GM21529 (cell line): ENCODE results near the gene DNAJA4.

Source experiments
- ATAC-seq: cut with Tn5 transposase; IDR thresholded peaks from one replicate; pipeline ENCODE4 v1.9.1; 2021; ENCODE audit not compliant: unreplicated experiment

DNAJA4 gene

GRCh38 chr15:78276064-78276943 is 11.9 kb downstream of the DNAJA4 start:
- ATAC-seq, result no peak

GRCh38 chr15:78280319-78281072 is 16.1 kb downstream of the DNAJA4 start:
- ATAC-seq, result no peak

GRCh38 chr15:78282324-78282723 is 18.0 kb downstream of the DNAJA4 start:
- no peak for ATAC-seq

GRCh38 chr15:78284758-78285157 is 20.4 kb downstream of the DNAJA4 start:
- ATAC-seq, result no peak

DNA sequence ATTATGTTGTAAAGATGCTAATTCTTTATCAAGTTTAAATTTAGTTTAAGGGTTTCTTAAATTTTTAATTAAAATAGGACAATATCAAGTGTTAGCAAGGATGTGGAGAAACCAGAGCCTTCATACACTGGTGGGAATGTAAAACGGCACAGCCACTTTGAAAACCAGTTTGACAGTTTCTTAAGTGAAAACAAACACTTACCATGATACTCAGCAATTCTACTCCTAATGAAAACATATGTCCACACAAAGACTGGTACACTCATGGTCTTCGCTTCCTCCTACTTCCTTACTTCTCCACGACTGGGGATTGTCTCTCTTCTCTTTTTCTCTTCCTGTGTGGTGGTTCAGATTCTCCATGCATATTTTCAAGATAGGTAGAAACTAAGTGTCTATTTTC is 25.9 kb downstream of the DNAJA4 start:
- no peak for ATAC-seq

DNA sequence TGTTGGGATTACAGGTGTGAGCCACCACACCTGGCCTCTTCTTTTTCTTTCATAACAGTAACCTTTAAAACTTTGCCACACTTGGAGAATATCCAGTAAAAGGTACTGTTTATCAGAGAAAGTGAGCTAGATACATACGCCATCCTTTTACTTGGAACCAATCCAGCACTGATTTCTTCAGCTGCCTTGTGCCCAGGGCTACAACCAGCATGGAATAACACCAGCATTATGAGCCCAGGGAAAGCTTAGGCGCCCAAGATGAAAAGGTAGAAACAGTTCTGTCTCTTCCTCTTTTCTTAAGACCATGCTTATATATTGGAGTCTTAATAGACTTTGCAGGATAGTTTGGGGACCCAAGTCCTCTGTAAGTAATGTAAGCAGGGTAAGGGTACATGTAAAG is 26.7 kb downstream of the DNAJA4 start:
- ATAC-seq, result no peak

- no peak for ATAC-seq
Measured at GRCh38 chr15:78291698-78292097, 27.3 kb downstream of the DNAJA4 start.

GRCh38 chr15:78292219-78292618 is 27.9 kb downstream of the DNAJA4 start:
- no peak for ATAC-seq

DNA sequence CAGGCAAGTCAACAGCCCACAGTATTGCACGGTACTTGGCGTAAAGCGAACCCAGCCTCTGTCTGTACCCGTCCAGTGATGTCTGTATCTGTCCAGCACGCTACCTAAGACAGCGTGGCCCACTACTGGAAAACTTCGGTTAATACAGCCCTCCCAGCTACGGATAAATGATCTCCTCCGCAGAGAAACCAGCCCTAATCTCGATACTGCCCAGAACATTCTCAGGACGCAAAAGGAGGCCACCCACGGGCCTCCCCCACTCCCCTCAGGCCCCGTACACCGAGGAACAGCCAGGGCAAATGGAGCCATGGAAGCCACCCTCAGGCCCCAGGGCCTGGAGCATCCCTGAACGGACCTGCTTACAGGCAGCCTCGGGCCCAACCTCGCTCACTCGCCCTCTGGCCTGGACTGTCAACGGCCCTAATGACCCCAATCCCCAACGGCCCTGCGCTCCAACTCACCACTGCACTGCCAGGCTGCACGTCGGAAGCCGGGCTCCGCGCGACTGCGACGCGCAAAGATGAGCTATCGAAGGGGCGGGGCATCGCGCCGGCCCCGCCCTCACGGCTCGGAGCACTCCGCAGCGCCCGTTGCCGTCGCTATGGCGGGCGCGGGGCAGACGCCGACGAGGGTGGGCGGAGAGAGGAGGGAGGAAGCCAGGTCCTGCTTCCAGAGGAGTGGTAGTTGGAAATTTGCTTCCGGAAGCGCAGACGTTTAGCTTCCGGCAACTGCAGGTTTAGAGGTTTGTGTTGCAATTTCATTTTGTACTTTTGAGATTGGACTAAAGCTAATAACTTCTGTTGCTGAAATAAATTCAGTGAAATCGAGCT is 35.0 kb downstream of the DNAJA4 start, which contains the start of gene SKIC8:
Gene SKIC8, minus strand, starts transcription at position 509 of the 830 bp plus-strand sequence. CDS start 3,923 bp downstream, outside the sequence.
- ATAC-seq, result peak; percentile 82

DNA sequence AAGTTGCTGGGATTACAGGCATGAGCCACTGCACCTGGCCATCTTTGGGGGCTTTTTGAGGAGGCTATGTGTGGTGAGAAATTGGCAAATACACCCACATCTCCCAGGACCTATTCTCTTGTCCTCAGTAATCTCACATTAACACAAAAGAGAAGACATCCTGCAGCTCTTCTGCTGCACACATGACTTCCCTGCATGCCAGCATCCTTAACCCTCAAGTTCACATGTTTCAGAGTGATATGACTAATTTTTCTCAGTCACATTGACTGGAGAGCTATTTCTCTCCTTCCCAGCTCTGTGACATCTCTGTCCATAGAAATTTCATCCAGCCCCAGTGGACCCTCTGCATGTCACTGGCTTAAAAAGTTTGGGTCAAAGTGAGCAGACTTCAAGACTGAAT is 37.0 kb downstream of the DNAJA4 start:
- no peak for ATAC-seq

DNA sequence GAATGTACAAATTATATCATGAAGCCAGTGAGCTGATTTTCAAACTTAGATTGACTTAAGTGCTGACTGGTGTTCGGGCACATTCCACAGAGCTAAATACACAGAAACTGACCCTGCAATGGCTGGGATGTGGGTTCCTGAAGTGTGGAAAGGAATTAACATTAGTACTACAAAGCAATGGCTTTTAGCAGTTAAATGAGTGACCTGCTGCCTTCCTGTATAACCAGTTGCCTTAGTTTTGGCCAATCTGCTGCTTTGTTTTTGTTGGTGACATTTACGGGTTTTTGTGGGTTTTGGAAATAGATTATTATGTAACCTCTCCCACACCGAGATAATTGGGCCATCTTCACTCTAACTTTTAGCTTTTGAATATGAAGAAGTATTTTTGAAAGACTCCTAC is 37.5 kb downstream of the DNAJA4 start:
- ATAC-seq, result no peak

- no peak for ATAC-seq
Measured at GRCh38 chr15:78302579-78303312, 38.4 kb downstream of the DNAJA4 start.

- ATAC-seq, result no peak
Measured at GRCh38 chr15:78304216-78305066, 40.1 kb downstream of the DNAJA4 start.

- no peak for ATAC-seq
Measured at GRCh38 chr15:78306176-78306774, 41.9 kb downstream of the DNAJA4 start.

GRCh38 chr15:78307976-78308375 is 43.6 kb downstream of the DNAJA4 start:
- no peak for ATAC-seq

- no peak for ATAC-seq
Measured at GRCh38 chr15:78308422-78309032, 44.2 kb downstream of the DNAJA4 start.

GRCh38 chr15:78311292-78311691 is 46.9 kb downstream of the DNAJA4 start:
- ATAC-seq, result no peak

DNA sequence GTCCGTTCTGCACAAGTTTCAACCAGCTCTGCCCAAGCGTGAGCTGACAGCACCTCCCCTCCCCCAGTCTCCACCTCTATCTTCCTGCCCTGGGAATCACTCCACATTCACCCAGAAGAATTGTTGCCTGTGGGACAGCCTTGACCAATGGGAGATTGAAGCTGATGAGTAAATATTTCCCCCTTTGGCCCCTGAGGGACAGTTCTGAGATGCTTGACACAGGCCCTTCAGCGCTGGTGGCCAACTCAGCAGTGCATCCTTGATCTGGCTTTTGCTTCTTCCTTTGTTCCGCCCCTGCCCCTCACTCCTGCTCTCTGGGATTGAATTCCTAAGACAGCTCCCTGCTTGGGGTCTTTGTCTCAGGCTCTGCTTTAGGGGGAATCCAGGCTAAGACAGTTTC is 48.2 kb downstream of the DNAJA4 start:
- ATAC-seq, result no peak

DNA sequence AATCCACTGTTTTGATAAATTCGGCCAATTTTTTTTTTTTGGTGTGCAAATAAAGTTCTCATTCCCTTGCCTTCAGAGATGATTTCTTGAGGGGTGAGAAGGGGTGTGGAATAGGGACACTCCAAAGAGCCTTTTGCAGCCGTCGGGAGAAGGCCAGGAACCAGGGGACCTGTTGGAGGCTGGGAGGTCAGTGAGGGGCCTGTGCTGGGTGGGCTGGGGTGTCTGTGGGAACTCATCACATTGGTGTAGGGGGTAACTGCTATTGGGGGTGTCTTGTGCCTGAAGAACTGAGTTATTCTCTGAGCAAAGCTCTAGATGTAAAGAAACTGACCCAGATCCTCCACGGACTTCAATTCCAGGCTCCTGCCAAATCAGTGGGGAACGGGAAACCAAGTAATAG is 48.6 kb downstream of the DNAJA4 start:
- no peak for ATAC-seq
